HL-60 (cell line): ENCODE measurements around the gene CCNY.

Source experiments
- DNase-seq, 2 experiments: peaks; one replicate each; pipeline ENCODE4 v3.0.0-alpha.2; 2010 to 2020; ENCODE audit warnings: low read depth in 1 of 2, low spot score in 1 of 2
- H3K27ac ChIP-seq: fragments of 250-450 bp; sonication (Bioruptor Pico); replicated peaks from 2 replicates; pipeline ENCODE4 v1.5.1; 2020; ENCODE audit warnings: mild to moderate bottlenecking, moderate library complexity
- H3K27me3 ChIP-seq: fragments of 250-450 bp; sonication (Bioruptor Pico); 2 replicates; pipeline ENCODE4 v1.5.1; 2021; ENCODE audit warnings: mild to moderate bottlenecking, moderate library complexity; ENCODE audit not compliant: insufficient read depth, poor library complexity, severe bottlenecking
- H3K4me3 ChIP-seq: replicated peaks from 2 replicates; pipeline ENCODE4 v1.5.1; 2011; ENCODE audit warnings: mild to moderate bottlenecking, control low read depth, low read length; ENCODE audit not compliant: insufficient read depth
- GABPA ChIP-seq: IDR thresholded peaks from 2 replicates; pipeline ENCODE4 v1.6.1; 2012; ENCODE audit warnings: low read depth
- POLR2AphosphoS5 ChIP-seq: IDR thresholded peaks from 2 replicates; pipeline ENCODE4 v1.6.1; 2012; ENCODE audit warnings: low read depth
- SPI1 ChIP-seq: IDR thresholded peaks from 2 replicates; pipeline ENCODE4 v1.6.1; 2012; ENCODE audit warnings: low read depth, mild to moderate bottlenecking, borderline replicate concordance
- TF ChIP-seq, protein P1 (sequence below): IDR thresholded peaks from one replicate; pipeline ENCODE4 v1.5.1; 2011; ENCODE audit warnings: low read length, control low read depth, inconsistent platforms; ENCODE audit not compliant: insufficient read depth
- TF ChIP-seq, protein P2 (sequence below): IDR thresholded peaks from 2 replicates; pipeline ENCODE4 v1.6.1; 2012; ENCODE audit warnings: low read depth; ENCODE audit not compliant: insufficient replicate concordance

The CCNY gene

DNA sequence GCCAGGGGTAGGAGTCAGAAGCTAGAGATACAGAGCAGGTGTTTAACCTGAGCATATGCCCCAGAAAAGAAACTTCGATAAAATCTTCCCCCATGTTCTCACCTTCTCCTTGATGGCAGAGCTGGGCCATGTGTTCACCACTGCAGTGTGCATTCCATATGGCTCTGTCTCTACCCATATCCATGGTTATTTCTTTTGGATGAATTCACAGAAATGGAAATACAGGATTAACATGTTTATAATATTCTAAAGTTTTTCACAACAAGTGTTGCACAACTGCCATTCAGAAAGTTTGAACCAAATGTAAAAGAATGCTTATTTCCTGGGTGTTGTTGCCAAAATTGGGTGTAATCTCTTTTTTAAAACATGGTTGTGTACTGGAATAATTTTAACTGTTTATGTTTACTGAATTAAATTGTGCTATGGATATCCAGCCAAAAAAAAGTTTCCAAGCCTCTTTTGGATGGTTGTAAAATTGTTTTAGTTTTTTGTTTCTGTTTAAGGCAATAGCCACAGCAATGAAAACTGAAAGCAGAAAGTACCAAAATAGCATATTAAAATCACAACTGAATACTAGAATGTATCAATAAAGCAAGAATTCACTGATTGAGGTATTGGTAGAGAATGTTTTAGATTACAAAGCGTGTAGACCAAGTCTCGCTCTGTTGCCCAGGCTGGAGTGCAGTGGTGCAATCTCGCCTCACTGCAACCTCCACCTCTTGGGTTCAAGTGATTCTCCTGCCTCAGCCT is 19.9 kb upstream of the CCNY start:
- TF ChIP-seq, protein P1, sequence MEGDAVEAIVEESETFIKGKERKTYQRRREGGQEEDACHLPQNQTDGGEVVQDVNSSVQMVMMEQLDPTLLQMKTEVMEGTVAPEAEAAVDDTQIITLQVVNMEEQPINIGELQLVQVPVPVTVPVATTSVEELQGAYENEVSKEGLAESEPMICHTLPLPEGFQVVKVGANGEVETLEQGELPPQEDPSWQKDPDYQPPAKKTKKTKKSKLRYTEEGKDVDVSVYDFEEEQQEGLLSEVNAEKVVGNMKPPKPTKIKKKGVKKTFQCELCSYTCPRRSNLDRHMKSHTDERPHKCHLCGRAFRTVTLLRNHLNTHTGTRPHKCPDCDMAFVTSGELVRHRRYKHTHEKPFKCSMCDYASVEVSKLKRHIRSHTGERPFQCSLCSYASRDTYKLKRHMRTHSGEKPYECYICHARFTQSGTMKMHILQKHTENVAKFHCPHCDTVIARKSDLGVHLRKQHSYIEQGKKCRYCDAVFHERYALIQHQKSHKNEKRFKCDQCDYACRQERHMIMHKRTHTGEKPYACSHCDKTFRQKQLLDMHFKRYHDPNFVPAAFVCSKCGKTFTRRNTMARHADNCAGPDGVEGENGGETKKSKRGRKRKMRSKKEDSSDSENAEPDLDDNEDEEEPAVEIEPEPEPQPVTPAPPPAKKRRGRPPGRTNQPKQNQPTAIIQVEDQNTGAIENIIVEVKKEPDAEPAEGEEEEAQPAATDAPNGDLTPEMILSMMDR = no peak
- TF ChIP-seq GABPA (no peak), POLR2AphosphoS5 (no peak), SPI1 (no peak)
- TF ChIP-seq, protein P2, sequence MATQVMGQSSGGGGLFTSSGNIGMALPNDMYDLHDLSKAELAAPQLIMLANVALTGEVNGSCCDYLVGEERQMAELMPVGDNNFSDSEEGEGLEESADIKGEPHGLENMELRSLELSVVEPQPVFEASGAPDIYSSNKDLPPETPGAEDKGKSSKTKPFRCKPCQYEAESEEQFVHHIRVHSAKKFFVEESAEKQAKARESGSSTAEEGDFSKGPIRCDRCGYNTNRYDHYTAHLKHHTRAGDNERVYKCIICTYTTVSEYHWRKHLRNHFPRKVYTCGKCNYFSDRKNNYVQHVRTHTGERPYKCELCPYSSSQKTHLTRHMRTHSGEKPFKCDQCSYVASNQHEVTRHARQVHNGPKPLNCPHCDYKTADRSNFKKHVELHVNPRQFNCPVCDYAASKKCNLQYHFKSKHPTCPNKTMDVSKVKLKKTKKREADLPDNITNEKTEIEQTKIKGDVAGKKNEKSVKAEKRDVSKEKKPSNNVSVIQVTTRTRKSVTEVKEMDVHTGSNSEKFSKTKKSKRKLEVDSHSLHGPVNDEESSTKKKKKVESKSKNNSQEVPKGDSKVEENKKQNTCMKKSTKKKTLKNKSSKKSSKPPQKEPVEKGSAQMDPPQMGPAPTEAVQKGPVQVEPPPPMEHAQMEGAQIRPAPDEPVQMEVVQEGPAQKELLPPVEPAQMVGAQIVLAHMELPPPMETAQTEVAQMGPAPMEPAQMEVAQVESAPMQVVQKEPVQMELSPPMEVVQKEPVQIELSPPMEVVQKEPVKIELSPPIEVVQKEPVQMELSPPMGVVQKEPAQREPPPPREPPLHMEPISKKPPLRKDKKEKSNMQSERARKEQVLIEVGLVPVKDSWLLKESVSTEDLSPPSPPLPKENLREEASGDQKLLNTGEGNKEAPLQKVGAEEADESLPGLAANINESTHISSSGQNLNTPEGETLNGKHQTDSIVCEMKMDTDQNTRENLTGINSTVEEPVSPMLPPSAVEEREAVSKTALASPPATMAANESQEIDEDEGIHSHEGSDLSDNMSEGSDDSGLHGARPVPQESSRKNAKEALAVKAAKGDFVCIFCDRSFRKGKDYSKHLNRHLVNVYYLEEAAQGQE = no peak
- H3K4me3 ChIP-seq = no peak overlapping the region
- DNase-seq = no peak

DNA sequence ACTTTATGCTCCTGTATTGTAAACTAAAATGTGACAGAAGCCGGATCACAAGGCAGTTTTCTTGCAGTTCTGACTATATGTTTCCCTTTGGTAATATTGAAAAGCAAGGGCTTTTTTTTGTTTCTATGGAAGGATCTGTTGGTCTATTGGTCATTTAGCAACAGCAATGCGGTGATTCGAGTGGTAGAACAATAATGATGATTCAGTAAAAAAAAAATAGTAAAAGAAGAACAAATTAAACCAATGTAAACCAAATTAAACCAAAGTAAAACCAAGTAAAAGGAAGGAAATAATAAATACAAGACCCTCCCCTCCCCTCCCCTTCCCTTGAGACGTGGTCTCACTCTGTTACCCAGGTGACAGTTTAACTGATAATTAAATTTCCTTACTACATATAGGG is 17.8 kb upstream of the CCNY start:
- no peak for DNase-seq
- Histone ChIP-seq H3K27ac (no peak overlapping the region), H3K27me3 (no peaks in the 10 kb centered on the region), H3K4me3 (no peak overlapping the region)
- TF ChIP-seq SPI1 (no peak), GABPA (no peak), POLR2AphosphoS5 (no peak)
- TF ChIP-seq, protein P1 = no peak
- TF ChIP-seq, protein P2 = no peak

More for the DNA sequence above, 19.9 kb upstream of the CCNY start:
- no peak overlapping the region for H3K27ac ChIP-seq
- H3K27me3 ChIP-seq = no peaks in the 10 kb centered on the region

DNA sequence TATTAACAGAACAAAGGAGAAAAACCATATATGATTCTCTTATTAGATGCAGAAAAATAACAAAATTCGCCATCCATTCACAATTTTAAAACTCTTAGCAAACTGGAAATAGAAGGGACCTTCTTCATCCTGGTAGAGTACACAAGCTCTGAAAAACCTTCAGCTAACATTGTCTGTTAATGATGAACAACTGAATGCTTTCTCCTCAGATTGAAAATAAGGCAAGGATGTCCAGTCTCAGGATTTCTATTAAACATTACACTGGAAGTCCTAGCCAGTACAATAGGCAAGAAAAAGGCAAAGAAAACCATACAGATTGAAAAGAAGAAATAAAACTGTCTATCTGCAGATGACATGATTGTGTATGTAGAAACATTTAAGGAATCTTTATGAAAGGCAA is 16.0 kb upstream of the CCNY start:
- no peak overlapping the region for H3K27ac ChIP-seq
- no peak overlapping the region for H3K4me3 ChIP-seq
- TF ChIP-seq GABPA (no peak), POLR2AphosphoS5 (no peak), SPI1 (no peak)
- TF ChIP-seq, protein P1 = no peak
- TF ChIP-seq, protein P2 = no peak
- no peaks in the 10 kb centered on the region for H3K27me3 ChIP-seq
- DNase-seq = no peak
